ENCODE measurements around the gene DDX25. TPM values are rescaled to one million over a fixed set of nuclear protein-coding genes. Genes with fewer than 3 reads are reported as not detected.

The DDX25 gene
- total RNA-seq, 4 donors from 2014 or later, result not detected

DNA sequence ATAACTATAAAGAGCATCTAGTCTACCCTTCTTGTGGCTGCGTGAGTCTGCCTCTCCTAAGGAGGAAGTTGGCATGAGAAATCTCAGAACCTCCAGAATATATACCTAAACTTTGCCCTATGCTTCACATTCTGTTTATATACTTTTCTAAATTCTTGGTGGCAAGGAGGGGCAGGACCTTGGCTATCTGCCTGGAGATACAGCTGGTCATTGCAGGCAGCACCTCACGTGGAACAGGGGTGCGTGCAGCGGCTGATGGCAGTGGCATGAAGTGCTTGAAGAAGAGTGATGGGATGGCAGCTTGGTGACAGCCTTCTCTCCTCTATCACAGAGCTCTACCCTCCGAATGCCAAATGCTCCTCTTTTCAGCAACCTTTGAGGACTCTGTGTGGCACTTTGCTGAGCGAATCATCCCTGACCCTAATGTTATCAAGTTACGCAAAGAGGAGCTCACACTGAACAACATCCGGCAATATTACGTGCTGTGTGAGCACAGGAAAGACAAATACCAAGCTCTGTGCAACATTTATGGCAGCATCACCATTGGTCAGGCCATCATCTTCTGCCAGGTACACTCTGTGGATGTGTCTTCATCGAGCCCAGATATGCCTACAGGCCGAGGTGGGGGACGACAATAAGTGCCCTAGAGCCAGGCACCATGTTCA lies 12.5 kb downstream of the DDX25 start:
- ATAC-seq (no peak), DNase-seq (no peak)
- Histone ChIP-seq H3K36me3 (no peaks in the 10 kb centered on the region), H3K4me1 (no peaks in the 10 kb centered on the region), H3K27me3 (peaks cover 0 to 7% (median 0%) of the 10 kb centered on the region in 3 donors), H3K9me3 (no peaks in the 10 kb centered on the region), H3K4me3 (no peak overlapping the region), H3K27ac (no peak overlapping the region)
- in situ Hi-C loops (cut with MboI; ENCODE audit: low sequenced_read_pairs in 4 of 4) (no loop called here), intact Hi-C loops (cut with DNase I; ENCODE audit: low total_unique reads) (no loop called here)
- TF ChIP-seq CTCF (IDR thresholded peaks at IDR 0.05 in 4 of 5, conservative IDR thresholded peaks at IDR 0.05 in 1 of 5), result no peak
- TF ChIP-seq POLR2A (IDR thresholded peaks at IDR 0.05), result no peak

- Histone ChIP-seq H3K4me1 (no peaks in the 10 kb centered on the region), H3K27me3 (peaks cover 0 to 7% (median 0%) of the 10 kb centered on the region in 3 donors), H3K4me3 (no peak overlapping the region), H3K27ac (no peak overlapping the region), H3K36me3 (no peaks in the 10 kb centered on the region), H3K9me3 (no peaks in the 10 kb centered on the region)
- TF ChIP-seq CTCF (IDR thresholded peaks at IDR 0.05 in 4 of 5, conservative IDR thresholded peaks at IDR 0.05 in 1 of 5) (no peak), POLR2A (IDR thresholded peaks at IDR 0.05) (no peak)
- ATAC-seq (no peak), DNase-seq (no peak)
- intact Hi-C loops (cut with DNase I; ENCODE audit: low total_unique reads) (no loop called here), in situ Hi-C loops (cut with MboI; ENCODE audit: low sequenced_read_pairs in 4 of 4) (no loop called here)
Measured at GRCh38 chr11:125918140-125918840, 14.0 kb downstream of the DDX25 start.

DNA sequence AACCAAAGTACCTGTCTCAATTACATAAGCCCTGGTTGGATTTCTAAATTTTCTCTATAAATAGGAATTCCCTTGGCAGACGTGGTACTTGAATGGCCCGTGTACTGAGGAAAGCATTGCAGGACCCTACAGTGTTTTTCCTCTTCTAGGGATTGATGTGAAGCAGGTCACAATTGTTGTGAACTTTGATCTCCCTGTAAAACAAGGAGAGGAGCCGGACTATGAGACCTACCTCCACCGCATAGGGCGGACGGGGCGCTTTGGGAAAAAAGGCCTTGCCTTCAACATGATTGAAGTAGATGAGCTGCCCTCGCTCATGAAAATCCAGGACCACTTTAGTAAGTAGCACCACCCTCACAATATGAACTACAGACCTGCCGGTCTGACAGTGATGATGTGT lies 16.7 kb downstream of the DDX25 start:
- DNase-seq (no peak), ATAC-seq (no peak)
- Histone ChIP-seq H3K9me3 (no peaks in the 10 kb centered on the region), H3K27me3 (peaks cover 0 to 3% (median 0%) of the 10 kb centered on the region in 3 donors), H3K4me3 (no peak overlapping the region), H3K27ac (no peak overlapping the region), H3K36me3 (no peaks in the 10 kb centered on the region), H3K4me1 (no peaks in the 10 kb centered on the region)
- in situ Hi-C loops (cut with MboI; ENCODE audit: low sequenced_read_pairs in 4 of 4) (loop anchor here in 3 of 4 donors (5.0 kb wide), 1 partner anchor 271 kb away; no protein-coding TSS in a partner anchor), intact Hi-C loops (cut with DNase I; ENCODE audit: low total_unique reads) (loop anchor here (5.0 kb wide), 2 partner anchors 191 to 561 kb away; no protein-coding TSS in a partner anchor)
- TF ChIP-seq CTCF (IDR thresholded peaks at IDR 0.05 in 4 of 5, conservative IDR thresholded peaks at IDR 0.05 in 1 of 5), result no peak
- no peak for TF ChIP-seq POLR2A (IDR thresholded peaks at IDR 0.05)

GRCh38 chr11:125922156-125922555 lies 17.8 kb downstream of the DDX25 start:
- Histone ChIP-seq H3K9me3 (no peaks in the 10 kb centered on the region), H3K4me1 (no peaks in the 10 kb centered on the region), H3K36me3 (no peaks in the 10 kb centered on the region), H3K4me3 (no peak overlapping the region), H3K27ac (no peak overlapping the region), H3K27me3 (peaks cover 0 to 3% (median 0%) of the 10 kb centered on the region in 3 donors)
- ATAC-seq, result no peak
- TF ChIP-seq CTCF (IDR thresholded peaks at IDR 0.05 in 4 of 5, conservative IDR thresholded peaks at IDR 0.05 in 1 of 5) (no peak), POLR2A (IDR thresholded peaks at IDR 0.05) (no peak)
- intact Hi-C loops (cut with DNase I; ENCODE audit: low total_unique reads), result loop anchor here (5.0 kb wide), 2 partner anchors 190 to 560 kb away; no protein-coding TSS in a partner anchor
- in situ Hi-C loops (cut with MboI; ENCODE audit: low sequenced_read_pairs in 4 of 4), result loop anchor here in 3 of 4 donors (5.0 kb wide), 1 partner anchor 270 kb away; no protein-coding TSS in a partner anchor
- DNase-seq, result no peak
